K562 (cell line): Measurements from ENCODE around the gene RECQL5. TPM values are rescaled to one million over a fixed set of nuclear protein-coding genes. Genes with fewer than 3 reads are reported as not detected.

Experiments
- KDM1A ChIP-seq, 2 experiments: fragments of 450-650 bp; IDR thresholded peaks; 2 replicates each; pipeline ENCODE4 v1.6.1; 2016; ENCODE audit warnings: mild to moderate bottlenecking in 2 of 2
- MAFF ChIP-seq: IDR thresholded peaks from 2 replicates; pipeline ENCODE4 v1.6.1; 2012; ENCODE audit warnings: low read length, improper control_type of control experiment
- MECOM ChIP-seq: fragments of 250-450 bp; sonication (Bioruptor Pico); IDR thresholded peaks from 2 replicates; pipeline ENCODE4 v1.8.0; 2022; ENCODE audit warnings: inconsistent platforms
- ZNF175 ChIP-seq: fragments of 200-800 bp; sonication (Bioruptor generic); IDR thresholded peaks from 2 replicates; pipeline ENCODE4 v1.6.1; 2016; ENCODE audit warnings: low read depth, mild to moderate bottlenecking, missing genetic modification characterization, missing compliant biosample characterization
- polyA plus RNA-seq, 8 experiments: library from polyadenylated mRNA; depleted of rRNA in 4 of 8; stranded (reverse) in 5 of 8; unstranded in 3 of 8; fragments of >200 nt; fragmentation: Nextera tagmentation in 2 of 8; fragmentation: Illumina TruSeq in 1 of 8; extraction: Ambion mirVana in 2 of 8; extraction: Trizol in 1 of 8; gene quantifications; 2 replicates each; pipeline versions ENCODE4 v1.2.1 to v1.2.3, GENCODE V29; 2011 to 2014; ENCODE audit warnings: inconsistent platforms in 1 of 8, missing spikeins in 1 of 8
- total RNA-seq, 7 experiments: library from RNA; depleted of rRNA in 6 of 7; stranded (reverse); fragments of >200 nt in 6 of 7; fragmentation: Illumina TruSeq in 2 of 7; extraction: Trizol in 2 of 7; gene quantifications; 2 replicates each; pipeline versions ENCODE4 v1.2.1 to v1.2.3, GENCODE V29; 2011 to 2021; ENCODE audit warnings: low replicate concordance in 1 of 7
- TF ChIP-seq, protein P1 (sequence below), 2 experiments: fragments of 450-650 bp in 1 of 2; sonication (generic) in 1 of 2; formaldehyde crosslinking in 1 of 2; IDR thresholded peaks; 2 replicates each; pipeline versions ENCODE4 v1.7.1 to v1.9.0; 2016 to 2022; ENCODE audit warnings: inconsistent platforms in 1 of 2, mild to moderate bottlenecking in 1 of 2, missing genetic modification reagents in 1 of 2
- TF ChIP-seq, protein P2 (sequence below): fragments of 450-650 bp; IDR thresholded peaks from 2 replicates; pipeline ENCODE4 v1.6.1; 2016; ENCODE audit warnings: antibody characterized with exemption
- TF ChIP-seq, protein P3 (sequence below), 2 experiments: fragments of 450-650 bp; formaldehyde crosslinking in 1 of 2; IDR thresholded peaks; 2 replicates each; pipeline versions ENCODE4 v1.4.0 to v1.6.1; 2014 to 2020; ENCODE audit warnings: mild to moderate bottlenecking in 2 of 2, borderline replicate concordance in 1 of 2, low read depth in 1 of 2

Gene RECQL5
- total and polyA plus RNA-seq, 9 of the 15 experiments (the other 6 are each of a cell fraction or from before 2014, with no cell fraction given), result 4.1 to 34.8 (median 16.4) TPM

DNA sequence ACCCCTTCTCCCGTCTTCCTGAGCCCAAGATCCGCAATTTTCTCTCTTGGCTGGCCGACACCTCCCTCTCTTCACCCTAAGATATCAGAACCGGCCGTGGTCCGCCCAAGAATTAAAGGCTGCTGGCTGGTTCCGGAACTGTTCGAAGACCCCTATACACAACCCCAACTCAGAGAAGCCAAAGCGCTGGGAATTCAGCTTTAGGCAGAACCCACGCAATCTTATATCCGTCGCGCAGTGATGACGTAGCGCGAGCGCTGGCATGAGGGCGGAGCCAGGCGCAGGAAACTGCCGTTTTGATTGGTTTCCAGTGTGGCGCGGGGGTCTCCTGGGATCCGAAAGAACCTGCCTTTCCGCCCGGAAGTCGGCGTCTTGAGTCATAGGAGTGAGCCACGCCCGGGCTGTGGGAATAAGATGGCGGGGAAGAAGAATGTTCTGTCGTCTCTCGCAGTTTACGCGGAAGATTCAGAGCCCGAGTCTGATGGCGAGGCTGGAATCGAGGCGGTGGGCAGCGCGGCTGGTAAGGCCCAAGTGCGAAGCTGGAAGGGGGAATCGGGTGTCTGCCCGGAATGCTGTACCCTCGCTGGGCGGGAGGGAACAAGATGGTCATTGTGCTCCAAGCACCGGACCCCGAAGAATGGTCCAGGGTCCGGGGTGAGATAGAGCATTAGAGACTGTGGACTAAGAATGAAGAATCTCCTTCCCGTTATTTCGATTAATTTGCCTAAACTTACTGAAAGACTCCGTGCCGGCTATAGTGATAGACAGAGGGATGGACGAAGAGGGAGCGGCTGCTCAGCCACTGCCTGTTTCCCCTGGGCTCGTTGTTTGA is at the start of gene RECQL5, which contains the start of gene SAP30BP (continued):
- TF ChIP-seq KDM1A (IDR thresholded peaks at IDR 0.05), result no peak
- no peak for TF ChIP-seq MAFF
- no peak for TF ChIP-seq MECOM
- no peak for TF ChIP-seq ZNF175 (CRISPR knock-in tag)
- TF ChIP-seq, protein P1, sequence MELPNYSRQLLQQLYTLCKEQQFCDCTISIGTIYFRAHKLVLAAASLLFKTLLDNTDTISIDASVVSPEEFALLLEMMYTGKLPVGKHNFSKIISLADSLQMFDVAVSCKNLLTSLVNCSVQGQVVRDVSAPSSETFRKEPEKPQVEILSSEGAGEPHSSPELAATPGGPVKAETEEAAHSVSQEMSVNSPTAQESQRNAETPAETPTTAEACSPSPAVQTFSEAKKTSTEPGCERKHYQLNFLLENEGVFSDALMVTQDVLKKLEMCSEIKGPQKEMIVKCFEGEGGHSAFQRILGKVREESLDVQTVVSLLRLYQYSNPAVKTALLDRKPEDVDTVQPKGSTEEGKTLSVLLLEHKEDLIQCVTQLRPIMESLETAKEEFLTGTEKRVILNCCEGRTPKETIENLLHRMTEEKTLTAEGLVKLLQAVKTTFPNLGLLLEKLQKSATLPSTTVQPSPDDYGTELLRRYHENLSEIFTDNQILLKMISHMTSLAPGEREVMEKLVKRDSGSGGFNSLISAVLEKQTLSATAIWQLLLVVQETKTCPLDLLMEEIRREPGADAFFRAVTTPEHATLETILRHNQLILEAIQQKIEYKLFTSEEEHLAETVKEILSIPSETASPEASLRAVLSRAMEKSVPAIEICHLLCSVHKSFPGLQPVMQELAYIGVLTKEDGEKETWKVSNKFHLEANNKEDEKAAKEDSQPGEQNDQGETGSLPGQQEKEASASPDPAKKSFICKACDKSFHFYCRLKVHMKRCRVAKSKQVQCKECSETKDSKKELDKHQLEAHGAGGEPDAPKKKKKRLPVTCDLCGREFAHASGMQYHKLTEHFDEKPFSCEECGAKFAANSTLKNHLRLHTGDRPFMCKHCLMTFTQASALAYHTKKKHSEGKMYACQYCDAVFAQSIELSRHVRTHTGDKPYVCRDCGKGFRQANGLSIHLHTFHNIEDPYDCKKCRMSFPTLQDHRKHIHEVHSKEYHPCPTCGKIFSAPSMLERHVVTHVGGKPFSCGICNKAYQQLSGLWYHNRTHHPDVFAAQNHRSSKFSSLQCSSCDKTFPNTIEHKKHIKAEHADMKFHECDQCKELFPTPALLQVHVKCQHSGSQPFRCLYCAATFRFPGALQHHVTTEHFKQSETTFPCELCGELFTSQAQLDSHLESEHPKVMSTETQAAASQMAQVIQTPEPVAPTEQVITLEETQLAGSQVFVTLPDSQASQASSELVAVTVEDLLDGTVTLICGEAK (IDR thresholded peaks at IDR 0.05), result peak; percentile 93
- TF ChIP-seq, protein P1 (CRISPR knock-in tag; IDR thresholded peaks at IDR 0.05), result no peak
- TF ChIP-seq, protein P2, sequence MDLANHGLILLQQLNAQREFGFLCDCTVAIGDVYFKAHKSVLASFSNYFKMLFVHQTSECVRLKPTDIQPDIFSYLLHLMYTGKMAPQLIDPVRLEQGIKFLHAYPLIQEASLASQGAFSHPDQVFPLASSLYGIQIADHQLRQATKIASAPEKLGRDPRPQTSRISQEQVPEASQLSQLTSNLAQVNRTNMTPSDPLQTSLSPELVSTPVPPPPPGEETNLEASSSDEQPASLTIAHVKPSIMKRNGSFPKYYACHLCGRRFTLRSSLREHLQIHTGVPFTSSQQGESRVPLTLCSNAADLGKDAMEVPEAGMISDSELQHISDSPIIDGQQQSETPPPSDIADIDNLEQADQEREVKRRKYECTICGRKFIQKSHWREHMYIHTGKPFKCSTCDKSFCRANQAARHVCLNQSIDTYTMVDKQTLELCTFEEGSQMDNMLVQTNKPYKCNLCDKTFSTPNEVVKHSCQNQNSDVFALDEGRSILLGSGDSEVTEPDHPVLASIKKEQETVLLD, result no peak
- TF ChIP-seq, protein P3, sequence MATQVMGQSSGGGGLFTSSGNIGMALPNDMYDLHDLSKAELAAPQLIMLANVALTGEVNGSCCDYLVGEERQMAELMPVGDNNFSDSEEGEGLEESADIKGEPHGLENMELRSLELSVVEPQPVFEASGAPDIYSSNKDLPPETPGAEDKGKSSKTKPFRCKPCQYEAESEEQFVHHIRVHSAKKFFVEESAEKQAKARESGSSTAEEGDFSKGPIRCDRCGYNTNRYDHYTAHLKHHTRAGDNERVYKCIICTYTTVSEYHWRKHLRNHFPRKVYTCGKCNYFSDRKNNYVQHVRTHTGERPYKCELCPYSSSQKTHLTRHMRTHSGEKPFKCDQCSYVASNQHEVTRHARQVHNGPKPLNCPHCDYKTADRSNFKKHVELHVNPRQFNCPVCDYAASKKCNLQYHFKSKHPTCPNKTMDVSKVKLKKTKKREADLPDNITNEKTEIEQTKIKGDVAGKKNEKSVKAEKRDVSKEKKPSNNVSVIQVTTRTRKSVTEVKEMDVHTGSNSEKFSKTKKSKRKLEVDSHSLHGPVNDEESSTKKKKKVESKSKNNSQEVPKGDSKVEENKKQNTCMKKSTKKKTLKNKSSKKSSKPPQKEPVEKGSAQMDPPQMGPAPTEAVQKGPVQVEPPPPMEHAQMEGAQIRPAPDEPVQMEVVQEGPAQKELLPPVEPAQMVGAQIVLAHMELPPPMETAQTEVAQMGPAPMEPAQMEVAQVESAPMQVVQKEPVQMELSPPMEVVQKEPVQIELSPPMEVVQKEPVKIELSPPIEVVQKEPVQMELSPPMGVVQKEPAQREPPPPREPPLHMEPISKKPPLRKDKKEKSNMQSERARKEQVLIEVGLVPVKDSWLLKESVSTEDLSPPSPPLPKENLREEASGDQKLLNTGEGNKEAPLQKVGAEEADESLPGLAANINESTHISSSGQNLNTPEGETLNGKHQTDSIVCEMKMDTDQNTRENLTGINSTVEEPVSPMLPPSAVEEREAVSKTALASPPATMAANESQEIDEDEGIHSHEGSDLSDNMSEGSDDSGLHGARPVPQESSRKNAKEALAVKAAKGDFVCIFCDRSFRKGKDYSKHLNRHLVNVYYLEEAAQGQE (IDR thresholded peaks at IDR 0.05; ENCODE audit: borderline replicate concordance), result no peak
- TF ChIP-seq, protein P3 (CRISPR knock-in tag; IDR thresholded peaks at IDR 0.05; ENCODE audit: low read depth), result 0 out of 2 replicates have a peak, but pooled peaks have one; percentile 55
